ENCODE data around the gene MKKS. TPM values are rescaled to one million over a fixed set of nuclear protein-coding genes. Genes with fewer than 3 reads are reported as not detected.

MKKS gene
- total and polyA plus RNA-seq, 2 of the 13 experiments (the other 11 are each of a cell fraction or from before 2014, with no cell fraction given) = 26.7 to 34.5 TPM

DNA sequence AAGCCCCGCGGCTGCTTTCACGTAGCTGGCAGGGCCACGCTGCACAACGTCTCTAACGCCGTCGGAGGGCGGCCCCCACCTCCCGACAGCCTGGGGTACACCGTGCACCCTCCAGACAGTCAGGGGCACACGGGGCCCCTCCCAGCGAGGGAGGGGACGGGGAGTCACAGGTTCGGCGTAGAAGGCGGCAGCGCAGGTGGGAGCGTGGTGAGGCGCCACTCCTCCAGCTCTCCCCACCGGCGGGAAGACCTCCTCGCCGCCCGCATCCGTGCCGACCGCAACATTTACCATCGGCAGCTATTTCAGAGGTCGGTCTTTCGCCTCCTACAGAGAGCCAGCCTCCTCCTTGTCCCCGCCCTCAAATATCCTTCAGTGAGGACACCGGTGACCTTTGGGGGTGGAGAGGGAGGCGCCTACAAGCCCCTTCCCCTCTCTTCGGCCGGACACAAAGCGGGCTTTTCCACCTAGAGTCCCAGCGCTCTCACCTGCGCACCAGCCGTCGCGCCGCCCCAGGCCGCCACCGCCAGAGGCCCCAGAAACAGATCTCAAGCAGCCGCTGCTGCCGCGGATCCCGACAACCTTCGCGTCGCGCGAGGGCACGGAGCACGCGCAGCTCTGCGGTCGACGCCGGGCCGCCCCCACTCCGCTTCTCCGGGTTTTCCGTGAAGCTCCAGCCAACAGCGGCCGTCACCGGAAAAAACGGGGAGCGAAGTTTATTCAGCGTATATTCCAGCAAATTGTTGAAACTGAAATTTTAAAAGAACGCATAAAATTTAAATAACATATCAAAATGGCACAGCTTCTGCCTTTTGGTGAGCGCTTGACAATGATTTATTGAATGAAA is at the start of gene MKKS (continued):
- TF ChIP-seq, protein P1, sequence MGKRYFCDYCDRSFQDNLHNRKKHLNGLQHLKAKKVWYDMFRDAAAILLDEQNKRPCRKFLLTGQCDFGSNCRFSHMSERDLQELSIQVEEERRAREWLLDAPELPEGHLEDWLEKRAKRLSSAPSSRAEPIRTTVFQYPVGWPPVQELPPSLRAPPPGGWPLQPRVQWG (CRISPR knock-in tag; IDR thresholded peaks at IDR 0.05; ENCODE audit: borderline replicate concordance, low read depth) = no peak
- TF ChIP-seq ZNF205 (CRISPR knock-in tag; IDR thresholded peaks at IDR 0.05) (peak; percentile 76; the same call in 1 of the 2 replicates), ZNF776 (CRISPR knock-in tag; IDR thresholded peaks at IDR 0.05) (0 out of 2 replicates have a peak, but pooled peaks have one; percentile 41), DMAP1 (CRISPR knock-in tag; IDR thresholded peaks at IDR 0.05) (peak; percentile 94), AHR (CRISPR knock-in tag; IDR thresholded peaks at IDR 0.05) (peak; percentile 23; the same call in 1 of the 2 replicates), RFX1 (IDR thresholded peaks at IDR 0.05) (no peak), ZUFSP (CRISPR knock-in tag; IDR thresholded peaks at IDR 0.05; ENCODE audit: borderline replicate concordance) (no peak), PHF21A (CRISPR knock-in tag; IDR thresholded peaks at IDR 0.05) (peak; percentile 85; the same call in 1 of the 2 replicates), TOE1 (CRISPR knock-in tag; IDR thresholded peaks at IDR 0.05) (peak; percentile 34; the same call in 1 of the 2 replicates), AGO1 (IDR thresholded peaks at IDR 0.05; ENCODE audit: low read depth, low read length, poor library complexity, severe bottlenecking) (peak; percentile 52), ZNF790 (CRISPR knock-in tag; IDR thresholded peaks at IDR 0.05; ENCODE audit: borderline replicate concordance) (peak; percentile 94; the same call in 1 of the 2 replicates), NCOA1 (CRISPR knock-in tag; IDR thresholded peaks at IDR 0.05) (peak; percentile 82; the same call in 1 of the 2 replicates), HIVEP1 (CRISPR knock-in tag; IDR thresholded peaks at IDR 0.05) (peak; percentile 84), NFYC (CRISPR knock-in tag; IDR thresholded peaks at IDR 0.05) (no peak), ZBTB42 (CRISPR knock-in tag; IDR thresholded peaks at IDR 0.05) (peak; percentile 88), ZNF883 (CRISPR knock-in tag; IDR thresholded peaks at IDR 0.05; ENCODE audit: not compliant biosample characterization) (peak; percentile 87), ESRRA (CRISPR knock-in tag; IDR thresholded peaks at IDR 0.05; ENCODE audit: low read depth) (peak; percentile 94), ZNF672 (CRISPR knock-in tag; IDR thresholded peaks at IDR 0.05) (0 out of 2 replicates have a peak, but pooled peaks have one; percentile 61), EZH2 (conservative IDR thresholded peaks at IDR 0.05; ENCODE audit: low read depth, low read length) (no peak)
- TF ChIP-seq, protein P2, sequence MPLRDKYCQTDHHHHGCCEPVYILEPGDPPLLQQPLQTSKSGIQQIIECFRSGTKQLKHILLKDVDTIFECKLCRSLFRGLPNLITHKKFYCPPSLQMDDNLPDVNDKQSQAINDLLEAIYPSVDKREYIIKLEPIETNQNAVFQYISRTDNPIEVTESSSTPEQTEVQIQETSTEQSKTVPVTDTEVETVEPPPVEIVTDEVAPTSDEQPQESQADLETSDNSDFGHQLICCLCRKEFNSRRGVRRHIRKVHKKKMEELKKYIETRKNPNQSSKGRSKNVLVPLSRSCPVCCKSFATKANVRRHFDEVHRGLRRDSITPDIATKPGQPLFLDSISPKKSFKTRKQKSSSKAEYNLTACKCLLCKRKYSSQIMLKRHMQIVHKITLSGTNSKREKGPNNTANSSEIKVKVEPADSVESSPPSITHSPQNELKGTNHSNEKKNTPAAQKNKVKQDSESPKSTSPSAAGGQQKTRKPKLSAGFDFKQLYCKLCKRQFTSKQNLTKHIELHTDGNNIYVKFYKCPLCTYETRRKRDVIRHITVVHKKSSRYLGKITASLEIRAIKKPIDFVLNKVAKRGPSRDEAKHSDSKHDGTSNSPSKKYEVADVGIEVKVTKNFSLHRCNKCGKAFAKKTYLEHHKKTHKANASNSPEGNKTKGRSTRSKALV (CRISPR knock-in tag; IDR thresholded peaks at IDR 0.05) = peak; percentile 31
- TF ChIP-seq, protein P3, sequence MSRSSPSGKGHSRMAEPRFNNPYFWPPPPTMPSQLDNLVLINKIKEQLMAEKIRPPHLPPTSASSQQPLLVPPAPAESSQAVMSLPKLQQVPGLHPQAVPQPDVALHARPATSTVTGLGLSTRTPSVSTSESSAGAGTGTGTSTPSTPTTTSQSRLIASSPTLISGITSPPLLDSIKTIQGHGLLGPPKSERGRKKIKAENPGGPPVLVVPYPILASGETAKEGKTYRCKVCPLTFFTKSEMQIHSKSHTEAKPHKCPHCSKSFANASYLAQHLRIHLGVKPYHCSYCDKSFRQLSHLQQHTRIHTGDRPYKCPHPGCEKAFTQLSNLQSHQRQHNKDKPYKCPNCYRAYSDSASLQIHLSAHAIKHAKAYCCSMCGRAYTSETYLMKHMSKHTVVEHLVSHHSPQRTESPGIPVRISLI (CRISPR knock-in tag; IDR thresholded peaks at IDR 0.05; ENCODE audit: borderline replicate concordance) = peak; percentile 66; the same call in 1 of the 2 replicates
- TF ChIP-seq, protein P4, sequence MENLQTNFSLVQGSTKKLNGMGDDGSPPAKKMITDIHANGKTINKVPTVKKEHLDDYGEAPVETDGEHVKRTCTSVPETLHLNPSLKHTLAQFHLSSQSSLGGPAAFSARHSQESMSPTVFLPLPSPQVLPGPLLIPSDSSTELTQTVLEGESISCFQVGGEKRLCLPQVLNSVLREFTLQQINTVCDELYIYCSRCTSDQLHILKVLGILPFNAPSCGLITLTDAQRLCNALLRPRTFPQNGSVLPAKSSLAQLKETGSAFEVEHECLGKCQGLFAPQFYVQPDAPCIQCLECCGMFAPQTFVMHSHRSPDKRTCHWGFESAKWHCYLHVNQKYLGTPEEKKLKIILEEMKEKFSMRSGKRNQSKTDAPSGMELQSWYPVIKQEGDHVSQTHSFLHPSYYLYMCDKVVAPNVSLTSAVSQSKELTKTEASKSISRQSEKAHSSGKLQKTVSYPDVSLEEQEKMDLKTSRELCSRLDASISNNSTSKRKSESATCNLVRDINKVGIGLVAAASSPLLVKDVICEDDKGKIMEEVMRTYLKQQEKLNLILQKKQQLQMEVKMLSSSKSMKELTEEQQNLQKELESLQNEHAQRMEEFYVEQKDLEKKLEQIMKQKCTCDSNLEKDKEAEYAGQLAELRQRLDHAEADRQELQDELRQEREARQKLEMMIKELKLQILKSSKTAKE (CRISPR knock-in tag; IDR thresholded peaks at IDR 0.05; ENCODE audit: borderline replicate concordance) = peak; percentile 54; the same call in 1 of the 2 replicates

All from HepG2 (cell line).